ENCODE measurements around the gene VNN1.

VNN1 gene

GRCh38 chr6:132663661-132664060, 50.2 kb downstream of the VNN1 start:
- H3K4me3 ChIP-seq (replicated peaks; ENCODE audit: low read depth, low read length), result no peak overlapping the region
- TF ChIP-seq, protein P1, sequence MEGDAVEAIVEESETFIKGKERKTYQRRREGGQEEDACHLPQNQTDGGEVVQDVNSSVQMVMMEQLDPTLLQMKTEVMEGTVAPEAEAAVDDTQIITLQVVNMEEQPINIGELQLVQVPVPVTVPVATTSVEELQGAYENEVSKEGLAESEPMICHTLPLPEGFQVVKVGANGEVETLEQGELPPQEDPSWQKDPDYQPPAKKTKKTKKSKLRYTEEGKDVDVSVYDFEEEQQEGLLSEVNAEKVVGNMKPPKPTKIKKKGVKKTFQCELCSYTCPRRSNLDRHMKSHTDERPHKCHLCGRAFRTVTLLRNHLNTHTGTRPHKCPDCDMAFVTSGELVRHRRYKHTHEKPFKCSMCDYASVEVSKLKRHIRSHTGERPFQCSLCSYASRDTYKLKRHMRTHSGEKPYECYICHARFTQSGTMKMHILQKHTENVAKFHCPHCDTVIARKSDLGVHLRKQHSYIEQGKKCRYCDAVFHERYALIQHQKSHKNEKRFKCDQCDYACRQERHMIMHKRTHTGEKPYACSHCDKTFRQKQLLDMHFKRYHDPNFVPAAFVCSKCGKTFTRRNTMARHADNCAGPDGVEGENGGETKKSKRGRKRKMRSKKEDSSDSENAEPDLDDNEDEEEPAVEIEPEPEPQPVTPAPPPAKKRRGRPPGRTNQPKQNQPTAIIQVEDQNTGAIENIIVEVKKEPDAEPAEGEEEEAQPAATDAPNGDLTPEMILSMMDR (IDR thresholded peaks at IDR 0.05; ENCODE audit: low read length, missing control alignments), result no peak
- no peak for DNase-seq (ENCODE audit: low read depth)

GRCh38 chr6:132661906-132662305, 51.9 kb downstream of the VNN1 start:
- DNase-seq (ENCODE audit: low read depth), result no peak
- TF ChIP-seq, protein P1 (IDR thresholded peaks at IDR 0.05; ENCODE audit: low read length, missing control alignments), result no peak
- no peak overlapping the region for H3K4me3 ChIP-seq (replicated peaks; ENCODE audit: low read depth, low read length)

DNA sequence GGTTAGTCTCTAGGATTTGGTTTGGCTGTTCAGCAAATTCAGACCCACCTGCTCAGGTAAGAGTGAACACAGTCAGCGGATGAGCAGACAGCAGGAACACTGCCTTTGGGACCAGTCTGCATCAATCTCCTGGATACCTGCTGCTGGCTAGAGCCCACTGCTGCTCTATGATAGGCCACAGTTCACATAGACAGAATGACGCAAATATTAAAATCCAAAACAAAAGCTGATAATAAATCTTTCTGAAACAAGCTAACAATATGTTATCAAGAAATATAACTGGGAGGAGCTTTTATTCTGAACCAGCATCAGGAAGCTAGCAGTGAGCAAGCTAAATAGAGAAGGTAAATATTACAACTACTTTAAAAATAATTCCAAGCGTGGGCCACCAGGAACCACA, 54.8 kb downstream of the VNN1 start, which contains the start of gene TAAR1:
TAAR1 (minus strand) TSS at position 101 of the 400 bp plus-strand sequence. CDS start 13,179 bp downstream, outside the sequence.
- no peak within 1 kb of the TSS for H3K4me3 ChIP-seq (replicated peaks; ENCODE audit: low read depth, low read length)
- TF ChIP-seq, protein P1 (IDR thresholded peaks at IDR 0.05; ENCODE audit: low read length, missing control alignments), result no peak
- DNase-seq (ENCODE audit: low read depth), result no peak

GRCh38 chr6:132651062-132651461, 62.8 kb downstream of the VNN1 start:
- DNase-seq (ENCODE audit: low read depth), result no peak
- TF ChIP-seq, protein P1 (IDR thresholded peaks at IDR 0.05; ENCODE audit: low read length, missing control alignments), result no peak
- H3K4me3 ChIP-seq (replicated peaks; ENCODE audit: low read depth, low read length), result no peak overlapping the region

- TF ChIP-seq, protein P1 (IDR thresholded peaks at IDR 0.05; ENCODE audit: low read length, missing control alignments), result no peak
- H3K4me3 ChIP-seq (replicated peaks; ENCODE audit: low read depth, low read length), result no peak overlapping the region
- no peak for DNase-seq (ENCODE audit: low read depth)
These were observed 63.4 kb downstream of the VNN1 start for GRCh38 chr6:132650429-132650828.

DNA sequence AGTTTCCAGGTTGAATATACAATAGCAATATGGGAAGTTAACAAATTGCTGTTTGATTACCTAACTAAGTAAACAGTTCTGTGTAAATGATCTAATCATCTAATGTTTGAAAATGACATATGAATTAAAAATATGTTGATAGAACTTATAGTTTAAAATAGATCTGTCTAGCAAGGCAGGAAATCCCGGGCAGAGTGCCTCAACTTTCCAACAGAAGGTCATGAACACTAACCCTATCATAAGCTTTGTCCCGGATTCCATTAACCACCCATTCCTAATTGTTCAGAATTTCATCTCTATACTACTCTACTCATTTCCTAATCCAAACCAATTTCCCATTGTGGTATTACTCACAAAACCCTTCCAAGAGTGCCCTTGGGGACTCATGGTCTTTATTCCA, 65.0 kb downstream of the VNN1 start:
- DNase-seq (ENCODE audit: low read depth), result no peak
- TF ChIP-seq, protein P1 (IDR thresholded peaks at IDR 0.05; ENCODE audit: low read length, missing control alignments), result no peak
- no peak overlapping the region for H3K4me3 ChIP-seq (replicated peaks; ENCODE audit: low read depth, low read length)

DNA sequence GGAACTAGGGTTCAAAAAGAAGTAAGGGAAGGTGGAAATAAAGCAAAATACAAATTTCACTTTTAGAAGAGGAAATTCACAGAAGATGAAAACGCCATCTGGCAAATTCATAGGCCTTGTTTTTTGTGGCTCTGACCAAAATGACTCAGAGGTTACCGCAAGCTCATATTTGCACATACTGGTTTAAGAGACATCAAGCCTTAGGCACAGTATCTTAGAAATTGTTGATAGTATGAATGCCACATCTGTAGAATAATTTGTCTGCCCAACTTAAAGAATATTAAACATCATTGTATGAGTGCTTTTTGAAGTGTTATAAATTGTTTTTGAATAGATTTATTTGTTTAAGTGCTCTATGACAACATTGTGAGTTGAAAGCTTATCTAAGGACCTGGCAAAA, 65.5 kb downstream of the VNN1 start:
- DNase-seq (ENCODE audit: low read depth), result peak; percentile 61
- no peak overlapping the region for H3K4me3 ChIP-seq (replicated peaks; ENCODE audit: low read depth, low read length)
- TF ChIP-seq, protein P1 (IDR thresholded peaks at IDR 0.05; ENCODE audit: low read length, missing control alignments), result no peak
